Progenitor cell of endocrine pancreas (in vitro differentiated cells): Measurements from ENCODE around the gene SFSWAP. TPM values are rescaled to one million over a fixed set of nuclear protein-coding genes. Genes with fewer than 3 reads are reported as not detected.

ENCODE experiments used
- DNase-seq: peaks from one replicate; pipeline ENCODE4 v3.0.0; 2021; ENCODE audit warnings: low spot score; ENCODE audit not compliant: unreplicated experiment
- H3K27ac Mint-ChIP-seq: 2 replicates; pipeline ENCODE4 v1.8.0; 2021; ENCODE audit warnings: mild to moderate bottlenecking, moderate library complexity, mixed read lengths
- H3K27me3 Mint-ChIP-seq: 2 replicates; pipeline ENCODE4 v1.8.0; 2021; ENCODE audit warnings: mixed read lengths
- H3K36me3 Mint-ChIP-seq: 2 replicates; pipeline ENCODE4 v1.8.0; 2022; ENCODE audit warnings: mixed read lengths; ENCODE audit not compliant: insufficient read depth
- H3K4me1 Mint-ChIP-seq: 2 replicates; pipeline ENCODE4 v1.8.0; 2021; ENCODE audit warnings: low read depth, mixed read lengths
- H3K4me3 Mint-ChIP-seq: 2 replicates; pipeline ENCODE4 v1.8.0; 2021; ENCODE audit warnings: low read depth, mild to moderate bottlenecking, moderate library complexity, mixed read lengths
- H3K9me3 Mint-ChIP-seq: 2 replicates; pipeline ENCODE4 v1.8.0; 2021; ENCODE audit warnings: low read depth, mixed read lengths
- total RNA-seq: library from RNA; stranded (reverse); gene quantifications from 2 replicates; pipeline ENCODE4 v1.2.1, GENCODE V29; 2021
- TF ChIP-seq, protein P1 (sequence below): fragments of 200-600 bp; sonication (generic); IDR thresholded peaks from one replicate; pipeline ENCODE4 v1.5.0; 2021; ENCODE audit warnings: antibody characterized with exemption, mild to moderate bottlenecking; ENCODE audit not compliant: unreplicated experiment

The SFSWAP gene
- total RNA-seq, 1 donor from 2014 or later = 62.1 TPM

DNA sequence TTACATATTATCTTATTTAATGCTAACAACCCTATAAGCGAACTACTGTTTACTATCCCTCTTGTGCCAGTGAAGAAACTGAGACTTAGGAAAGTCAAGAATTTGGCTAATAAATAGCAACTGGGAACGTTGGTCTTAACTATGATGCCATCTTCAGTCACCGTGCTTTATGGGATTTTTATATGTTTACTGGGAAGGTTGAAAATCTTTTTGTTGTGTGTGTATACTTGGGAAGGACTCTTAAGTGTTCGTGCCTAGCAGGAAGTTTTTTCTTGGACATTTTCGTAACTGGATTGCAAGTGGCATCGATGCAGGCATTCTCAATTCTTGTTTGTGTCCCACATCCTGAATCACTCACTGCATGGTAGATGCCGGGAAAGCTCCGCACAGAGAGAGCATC is 9.4 kb downstream of the SFSWAP start:
- no peak overlapping the region for H3K4me3 Mint-ChIP-seq
- TF ChIP-seq, protein P1, sequence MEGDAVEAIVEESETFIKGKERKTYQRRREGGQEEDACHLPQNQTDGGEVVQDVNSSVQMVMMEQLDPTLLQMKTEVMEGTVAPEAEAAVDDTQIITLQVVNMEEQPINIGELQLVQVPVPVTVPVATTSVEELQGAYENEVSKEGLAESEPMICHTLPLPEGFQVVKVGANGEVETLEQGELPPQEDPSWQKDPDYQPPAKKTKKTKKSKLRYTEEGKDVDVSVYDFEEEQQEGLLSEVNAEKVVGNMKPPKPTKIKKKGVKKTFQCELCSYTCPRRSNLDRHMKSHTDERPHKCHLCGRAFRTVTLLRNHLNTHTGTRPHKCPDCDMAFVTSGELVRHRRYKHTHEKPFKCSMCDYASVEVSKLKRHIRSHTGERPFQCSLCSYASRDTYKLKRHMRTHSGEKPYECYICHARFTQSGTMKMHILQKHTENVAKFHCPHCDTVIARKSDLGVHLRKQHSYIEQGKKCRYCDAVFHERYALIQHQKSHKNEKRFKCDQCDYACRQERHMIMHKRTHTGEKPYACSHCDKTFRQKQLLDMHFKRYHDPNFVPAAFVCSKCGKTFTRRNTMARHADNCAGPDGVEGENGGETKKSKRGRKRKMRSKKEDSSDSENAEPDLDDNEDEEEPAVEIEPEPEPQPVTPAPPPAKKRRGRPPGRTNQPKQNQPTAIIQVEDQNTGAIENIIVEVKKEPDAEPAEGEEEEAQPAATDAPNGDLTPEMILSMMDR = no peak
- no peaks in the 10 kb centered on the region for H3K27me3 Mint-ChIP-seq
- DNase-seq = no peak
- H3K9me3 Mint-ChIP-seq = no peaks in the 10 kb centered on the region
- H3K36me3 Mint-ChIP-seq = peaks cover 13% of the 10 kb centered on the region
- no peak overlapping the region for H3K27ac Mint-ChIP-seq
- no peaks in the 10 kb centered on the region for H3K4me1 Mint-ChIP-seq

- TF ChIP-seq, protein P1 = no peak
- H3K4me3 Mint-ChIP-seq = no peak overlapping the region
- H3K9me3 Mint-ChIP-seq = no peaks in the 10 kb centered on the region
- H3K36me3 Mint-ChIP-seq = peaks cover 12% of the 10 kb centered on the region
- DNase-seq = no peak
- H3K27me3 Mint-ChIP-seq = no peaks in the 10 kb centered on the region
- no peak overlapping the region for H3K27ac Mint-ChIP-seq
- no peaks in the 10 kb centered on the region for H3K4me1 Mint-ChIP-seq
Observed at GRCh38 chr12:131720921-131721320, 10.0 kb downstream of the SFSWAP start.

- H3K27me3 Mint-ChIP-seq = no peaks in the 10 kb centered on the region
- H3K36me3 Mint-ChIP-seq = peaks cover 13% of the 10 kb centered on the region
- H3K4me1 Mint-ChIP-seq = no peaks in the 10 kb centered on the region
- TF ChIP-seq, protein P1 = no peak
- no peaks in the 10 kb centered on the region for H3K9me3 Mint-ChIP-seq
- DNase-seq = no peak
- no peak overlapping the region for H3K4me3 Mint-ChIP-seq
- no peak overlapping the region for H3K27ac Mint-ChIP-seq
Observed at GRCh38 chr12:131721548-131721947, 10.7 kb downstream of the SFSWAP start.

GRCh38 chr12:131723532-131723931 is 12.6 kb downstream of the SFSWAP start:
- H3K27me3 Mint-ChIP-seq = no peaks in the 10 kb centered on the region
- no peak overlapping the region for H3K27ac Mint-ChIP-seq
- H3K36me3 Mint-ChIP-seq = peaks cover 16% of the 10 kb centered on the region
- no peak overlapping the region for H3K4me3 Mint-ChIP-seq
- H3K9me3 Mint-ChIP-seq = no peaks in the 10 kb centered on the region
- TF ChIP-seq, protein P1 = no peak
- H3K4me1 Mint-ChIP-seq = no peaks in the 10 kb centered on the region
- DNase-seq = no peak

- Mint-ChIP-seq H3K27me3 (no peaks in the 10 kb centered on the region), H3K36me3 (peaks cover 15% of the 10 kb centered on the region), H3K9me3 (no peaks in the 10 kb centered on the region), H3K27ac (no peak overlapping the region), H3K4me3 (no peak overlapping the region), H3K4me1 (peaks cover 2% of the 10 kb centered on the region)
- no peak for DNase-seq
- TF ChIP-seq, protein P1 = no peak
Observed at GRCh38 chr12:131724534-131724933, 13.6 kb downstream of the SFSWAP start.
